ENCODE data around the gene CD38.

CD38 gene

DNA sequence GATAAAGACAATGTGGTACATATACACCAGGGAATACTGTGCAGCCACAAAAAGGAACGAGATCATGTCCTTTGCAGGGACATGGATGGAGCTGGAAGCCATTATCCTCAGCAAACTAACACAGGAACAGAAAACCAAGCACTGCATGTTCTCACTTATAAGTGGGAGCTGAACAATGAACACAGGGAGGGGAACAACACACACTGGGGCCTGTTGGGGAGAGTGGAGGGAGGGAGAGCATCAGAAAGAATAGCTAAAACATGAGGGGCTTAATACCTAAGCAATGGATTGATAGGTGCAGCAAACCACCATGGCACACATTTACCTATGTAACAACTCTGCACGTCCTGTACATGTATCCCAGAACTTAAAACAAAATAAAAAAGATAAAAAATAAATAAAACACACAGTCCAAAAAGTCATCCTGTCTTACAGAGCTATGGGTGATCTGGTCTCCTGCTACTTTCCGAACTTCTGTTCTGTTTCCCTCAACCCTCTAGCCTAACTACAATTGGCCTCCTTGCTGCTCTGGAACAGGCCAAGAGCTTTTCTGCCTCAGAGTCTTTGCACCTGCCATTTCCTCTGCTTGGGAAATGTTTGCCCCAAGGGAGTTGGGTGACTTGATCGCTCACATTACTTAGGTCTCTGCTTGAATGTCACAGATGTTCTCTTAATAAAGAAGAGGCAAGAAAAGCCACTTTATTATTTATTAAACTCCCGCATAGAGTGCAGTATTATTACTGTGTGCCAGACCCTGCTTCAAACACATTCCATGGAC, 1.1 kb upstream of the CD38 start:
- POLR2A ChIA-PET: interaction anchor here (0.6 kb wide), 1 partner anchor 101 kb away, joined by 7 read pairs; no protein-coding TSS in a partner anchor

DNA sequence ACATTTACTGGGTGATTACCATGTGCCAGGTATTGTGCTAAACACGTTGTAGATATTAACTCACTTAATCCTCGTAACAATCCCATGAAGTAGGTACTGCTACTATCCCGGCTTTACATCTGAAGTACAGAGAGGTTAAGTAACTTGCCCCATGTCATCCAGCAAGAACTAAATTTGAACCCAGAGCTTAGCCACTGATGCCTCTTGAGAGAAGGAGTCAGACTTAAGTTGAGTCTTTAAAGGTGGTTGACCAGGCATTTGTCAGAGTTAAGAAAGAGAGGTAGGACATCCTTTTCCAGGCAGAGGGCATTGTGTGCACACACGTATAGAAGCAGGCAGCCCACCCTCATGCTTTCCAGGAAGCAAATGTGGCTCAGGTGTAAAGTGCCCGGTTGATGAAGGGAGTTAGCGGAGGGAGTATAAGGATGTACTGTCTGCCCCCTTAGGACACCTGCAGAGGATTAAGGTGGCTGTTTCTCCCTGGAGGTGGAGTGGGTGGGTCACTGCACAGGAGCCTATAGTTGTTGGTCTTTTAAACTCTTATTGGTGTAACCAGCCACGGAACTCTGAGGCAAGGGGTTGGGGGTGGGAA, 335 bp upstream of the CD38 start:
- ChIA-PET POLR2A (interaction anchor here (0.6 kb wide), 1 partner anchor 102 kb away, joined by 7 read pairs; no protein-coding TSS in a partner anchor), CTCF (interaction anchor here (1.0 kb wide), 1 partner anchor 28 kb away, joined by 3 read pairs; no protein-coding TSS in a partner anchor)
- Histone ChIP-seq H3K9me3 (ENCODE audit: control insufficient read depth, insufficient read depth, low read depth, low read length) (no peaks in the 10 kb centered on the region), H3K4me3 (ENCODE audit: low read depth, low read length) (no peak overlapping the region), H3K4me1 (ENCODE audit: control insufficient read depth, insufficient read depth, low read length) (no peaks in the 10 kb centered on the region), H3K27ac (ENCODE audit: extremely low read depth, low read depth, low read length) (no peak overlapping the region), H3K36me3 (ENCODE audit: control insufficient read depth in 2 of 2, insufficient read depth in 1 of 2, low read length in 2 of 2) (no peaks in the 10 kb centered on the region)
- no peak for TF ChIP-seq ZNF600 (tag by site-specific recombination; IDR thresholded peaks at IDR 0.05)
- no peak for TF ChIP-seq ZNF677 (tag by site-specific recombination; IDR thresholded peaks at IDR 0.05)
- TF ChIP-seq ZNF549 (tag by site-specific recombination; IDR thresholded peaks at IDR 0.05): no peak
- no peak for TF ChIP-seq ZNF169 (tag by site-specific recombination; IDR thresholded peaks at IDR 0.05)
- TF ChIP-seq, protein P1, sequence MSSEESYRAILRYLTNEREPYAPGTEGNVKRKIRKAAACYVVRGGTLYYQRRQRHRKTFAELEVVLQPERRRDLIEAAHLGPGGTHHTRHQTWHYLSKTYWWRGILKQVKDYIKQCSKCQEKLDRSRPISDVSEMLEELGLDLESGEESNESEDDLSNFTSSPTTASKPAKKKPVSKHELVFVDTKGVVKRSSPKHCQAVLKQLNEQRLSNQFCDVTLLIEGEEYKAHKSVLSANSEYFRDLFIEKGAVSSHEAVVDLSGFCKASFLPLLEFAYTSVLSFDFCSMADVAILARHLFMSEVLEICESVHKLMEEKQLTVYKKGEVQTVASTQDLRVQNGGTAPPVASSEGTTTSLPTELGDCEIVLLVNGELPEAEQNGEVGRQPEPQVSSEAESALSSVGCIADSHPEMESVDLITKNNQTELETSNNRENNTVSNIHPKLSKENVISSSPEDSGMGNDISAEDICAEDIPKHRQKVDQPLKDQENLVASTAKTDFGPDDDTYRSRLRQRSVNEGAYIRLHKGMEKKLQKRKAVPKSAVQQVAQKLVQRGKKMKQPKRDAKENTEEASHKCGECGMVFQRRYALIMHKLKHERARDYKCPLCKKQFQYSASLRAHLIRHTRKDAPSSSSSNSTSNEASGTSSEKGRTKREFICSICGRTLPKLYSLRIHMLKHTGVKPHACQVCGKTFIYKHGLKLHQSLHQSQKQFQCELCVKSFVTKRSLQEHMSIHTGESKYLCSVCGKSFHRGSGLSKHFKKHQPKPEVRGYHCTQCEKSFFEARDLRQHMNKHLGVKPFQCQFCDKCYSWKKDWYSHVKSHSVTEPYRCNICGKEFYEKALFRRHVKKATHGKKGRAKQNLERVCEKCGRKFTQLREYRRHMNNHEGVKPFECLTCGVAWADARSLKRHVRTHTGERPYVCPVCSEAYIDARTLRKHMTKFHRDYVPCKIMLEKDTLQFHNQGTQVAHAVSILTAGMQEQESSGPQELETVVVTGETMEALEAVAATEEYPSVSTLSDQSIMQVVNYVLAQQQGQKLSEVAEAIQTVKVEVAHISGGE (tag by site-specific recombination; conservative IDR thresholded peaks at IDR 0.05; ENCODE audit: low read depth): no peak

More for the DNA sequence above, 1.1 kb upstream of the CD38 start:
- no peaks in the 10 kb centered on the region for H3K4me1 ChIP-seq (ENCODE audit: control insufficient read depth, insufficient read depth, low read length)
- no peaks in the 10 kb centered on the region for H3K9me3 ChIP-seq (ENCODE audit: control insufficient read depth, insufficient read depth, low read depth, low read length)
- H3K27ac ChIP-seq (ENCODE audit: extremely low read depth, low read depth, low read length): no peak overlapping the region
- CTCF ChIA-PET: interaction anchor here (0.6 to 1.0 kb wide), 3 partner anchors 29 to 594 kb away, joined by 3 read pairs; no protein-coding TSS in a partner anchor
- TF ChIP-seq IKZF3 (tag by site-specific recombination; IDR thresholded peaks at IDR 0.05) (no peak), ZNF768 (tag by site-specific recombination; IDR thresholded peaks at IDR 0.05) (no peak), ZNF426 (tag by site-specific recombination; IDR thresholded peaks at IDR 0.05) (no peak), KLF10 (tag by site-specific recombination; IDR thresholded peaks at IDR 0.05) (no peak), ZBTB7A (tag by site-specific recombination; IDR thresholded peaks at IDR 0.05; ENCODE audit: low read depth) (no peak), ZEB2 (tag by site-specific recombination; IDR thresholded peaks at IDR 0.05) (no peak), ZNF302 (tag by site-specific recombination; IDR thresholded peaks at IDR 0.05; ENCODE audit: low read depth) (no peak), HOXA7 (CRISPR knock-in tag; IDR thresholded peaks at IDR 0.05; ENCODE audit: borderline replicate concordance) (no peak), YY1 (tag by site-specific recombination; IDR thresholded peaks at IDR 0.05) (no peak), ZNF629 (tag by site-specific recombination; IDR thresholded peaks at IDR 0.05) (no peak)
- TF ChIP-seq, protein P2, sequence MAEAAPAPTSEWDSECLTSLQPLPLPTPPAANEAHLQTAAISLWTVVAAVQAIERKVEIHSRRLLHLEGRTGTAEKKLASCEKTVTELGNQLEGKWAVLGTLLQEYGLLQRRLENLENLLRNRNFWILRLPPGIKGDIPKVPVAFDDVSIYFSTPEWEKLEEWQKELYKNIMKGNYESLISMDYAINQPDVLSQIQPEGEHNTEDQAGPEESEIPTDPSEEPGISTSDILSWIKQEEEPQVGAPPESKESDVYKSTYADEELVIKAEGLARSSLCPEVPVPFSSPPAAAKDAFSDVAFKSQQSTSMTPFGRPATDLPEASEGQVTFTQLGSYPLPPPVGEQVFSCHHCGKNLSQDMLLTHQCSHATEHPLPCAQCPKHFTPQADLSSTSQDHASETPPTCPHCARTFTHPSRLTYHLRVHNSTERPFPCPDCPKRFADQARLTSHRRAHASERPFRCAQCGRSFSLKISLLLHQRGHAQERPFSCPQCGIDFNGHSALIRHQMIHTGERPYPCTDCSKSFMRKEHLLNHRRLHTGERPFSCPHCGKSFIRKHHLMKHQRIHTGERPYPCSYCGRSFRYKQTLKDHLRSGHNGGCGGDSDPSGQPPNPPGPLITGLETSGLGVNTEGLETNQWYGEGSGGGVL (tag by site-specific recombination; IDR thresholded peaks at IDR 0.05): no peak
- TF ChIP-seq, protein P3, sequence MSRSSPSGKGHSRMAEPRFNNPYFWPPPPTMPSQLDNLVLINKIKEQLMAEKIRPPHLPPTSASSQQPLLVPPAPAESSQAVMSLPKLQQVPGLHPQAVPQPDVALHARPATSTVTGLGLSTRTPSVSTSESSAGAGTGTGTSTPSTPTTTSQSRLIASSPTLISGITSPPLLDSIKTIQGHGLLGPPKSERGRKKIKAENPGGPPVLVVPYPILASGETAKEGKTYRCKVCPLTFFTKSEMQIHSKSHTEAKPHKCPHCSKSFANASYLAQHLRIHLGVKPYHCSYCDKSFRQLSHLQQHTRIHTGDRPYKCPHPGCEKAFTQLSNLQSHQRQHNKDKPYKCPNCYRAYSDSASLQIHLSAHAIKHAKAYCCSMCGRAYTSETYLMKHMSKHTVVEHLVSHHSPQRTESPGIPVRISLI (tag by site-specific recombination; IDR thresholded peaks at IDR 0.05): no peak
- TF ChIP-seq, protein P4, sequence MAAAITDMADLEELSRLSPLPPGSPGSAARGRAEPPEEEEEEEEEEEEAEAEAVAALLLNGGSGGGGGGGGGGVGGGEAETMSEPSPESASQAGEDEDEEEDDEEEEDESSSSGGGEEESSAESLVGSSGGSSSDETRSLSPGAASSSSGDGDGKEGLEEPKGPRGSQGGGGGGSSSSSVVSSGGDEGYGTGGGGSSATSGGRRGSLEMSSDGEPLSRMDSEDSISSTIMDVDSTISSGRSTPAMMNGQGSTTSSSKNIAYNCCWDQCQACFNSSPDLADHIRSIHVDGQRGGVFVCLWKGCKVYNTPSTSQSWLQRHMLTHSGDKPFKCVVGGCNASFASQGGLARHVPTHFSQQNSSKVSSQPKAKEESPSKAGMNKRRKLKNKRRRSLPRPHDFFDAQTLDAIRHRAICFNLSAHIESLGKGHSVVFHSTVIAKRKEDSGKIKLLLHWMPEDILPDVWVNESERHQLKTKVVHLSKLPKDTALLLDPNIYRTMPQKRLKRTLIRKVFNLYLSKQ (tag by site-specific recombination; IDR thresholded peaks at IDR 0.05; ENCODE audit: borderline replicate concordance): no peak
- TF ChIP-seq, protein P5, sequence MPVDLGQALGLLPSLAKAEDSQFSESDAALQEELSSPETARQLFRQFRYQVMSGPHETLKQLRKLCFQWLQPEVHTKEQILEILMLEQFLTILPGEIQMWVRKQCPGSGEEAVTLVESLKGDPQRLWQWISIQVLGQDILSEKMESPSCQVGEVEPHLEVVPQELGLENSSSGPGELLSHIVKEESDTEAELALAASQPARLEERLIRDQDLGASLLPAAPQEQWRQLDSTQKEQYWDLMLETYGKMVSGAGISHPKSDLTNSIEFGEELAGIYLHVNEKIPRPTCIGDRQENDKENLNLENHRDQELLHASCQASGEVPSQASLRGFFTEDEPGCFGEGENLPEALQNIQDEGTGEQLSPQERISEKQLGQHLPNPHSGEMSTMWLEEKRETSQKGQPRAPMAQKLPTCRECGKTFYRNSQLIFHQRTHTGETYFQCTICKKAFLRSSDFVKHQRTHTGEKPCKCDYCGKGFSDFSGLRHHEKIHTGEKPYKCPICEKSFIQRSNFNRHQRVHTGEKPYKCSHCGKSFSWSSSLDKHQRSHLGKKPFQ (tag by site-specific recombination; IDR thresholded peaks at IDR 0.05): no peak
- TF ChIP-seq, protein P6, sequence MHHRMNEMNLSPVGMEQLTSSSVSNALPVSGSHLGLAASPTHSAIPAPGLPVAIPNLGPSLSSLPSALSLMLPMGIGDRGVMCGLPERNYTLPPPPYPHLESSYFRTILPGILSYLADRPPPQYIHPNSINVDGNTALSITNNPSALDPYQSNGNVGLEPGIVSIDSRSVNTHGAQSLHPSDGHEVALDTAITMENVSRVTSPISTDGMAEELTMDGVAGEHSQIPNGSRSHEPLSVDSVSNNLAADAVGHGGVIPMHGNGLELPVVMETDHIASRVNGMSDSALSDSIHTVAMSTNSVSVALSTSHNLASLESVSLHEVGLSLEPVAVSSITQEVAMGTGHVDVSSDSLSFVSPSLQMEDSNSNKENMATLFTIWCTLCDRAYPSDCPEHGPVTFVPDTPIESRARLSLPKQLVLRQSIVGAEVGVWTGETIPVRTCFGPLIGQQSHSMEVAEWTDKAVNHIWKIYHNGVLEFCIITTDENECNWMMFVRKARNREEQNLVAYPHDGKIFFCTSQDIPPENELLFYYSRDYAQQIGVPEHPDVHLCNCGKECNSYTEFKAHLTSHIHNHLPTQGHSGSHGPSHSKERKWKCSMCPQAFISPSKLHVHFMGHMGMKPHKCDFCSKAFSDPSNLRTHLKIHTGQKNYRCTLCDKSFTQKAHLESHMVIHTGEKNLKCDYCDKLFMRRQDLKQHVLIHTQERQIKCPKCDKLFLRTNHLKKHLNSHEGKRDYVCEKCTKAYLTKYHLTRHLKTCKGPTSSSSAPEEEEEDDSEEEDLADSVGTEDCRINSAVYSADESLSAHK (tag by site-specific recombination; IDR thresholded peaks at IDR 0.05): no peak
- no peaks in the 10 kb centered on the region for H3K36me3 ChIP-seq (ENCODE audit: control insufficient read depth in 2 of 2, insufficient read depth in 1 of 2, low read length in 2 of 2)
- no peak overlapping the region for H3K4me3 ChIP-seq (ENCODE audit: low read depth, low read length)

All from HEK293 (cell line).